Measurements from ENCODE around the gene BDP1.

GRCh38 chr5:71475788-71476384 lies 20.4 kb downstream of the BDP1 start:
- TF ChIP-seq MAX (IDR thresholded peaks at IDR 0.05) (no peak), POLR2A (IDR thresholded peaks at IDR 0.05; ENCODE audit: low read length) (no peak), BHLHE40 (IDR thresholded peaks at IDR 0.05; ENCODE audit: low read depth, low read length) (no peak), HMGXB4 (CRISPR knock-in tag; IDR thresholded peaks at IDR 0.05; ENCODE audit: borderline replicate concordance) (no peak), EP300 (IDR thresholded peaks at IDR 0.05) (no peak), MAFK (IDR thresholded peaks at IDR 0.05; ENCODE audit: partially characterized antibody) (no peak), ZFP36 (IDR thresholded peaks at IDR 0.05; ENCODE audit: borderline replicate concordance, partially characterized antibody) (no peak)
- TF ChIP-seq, protein P1, sequence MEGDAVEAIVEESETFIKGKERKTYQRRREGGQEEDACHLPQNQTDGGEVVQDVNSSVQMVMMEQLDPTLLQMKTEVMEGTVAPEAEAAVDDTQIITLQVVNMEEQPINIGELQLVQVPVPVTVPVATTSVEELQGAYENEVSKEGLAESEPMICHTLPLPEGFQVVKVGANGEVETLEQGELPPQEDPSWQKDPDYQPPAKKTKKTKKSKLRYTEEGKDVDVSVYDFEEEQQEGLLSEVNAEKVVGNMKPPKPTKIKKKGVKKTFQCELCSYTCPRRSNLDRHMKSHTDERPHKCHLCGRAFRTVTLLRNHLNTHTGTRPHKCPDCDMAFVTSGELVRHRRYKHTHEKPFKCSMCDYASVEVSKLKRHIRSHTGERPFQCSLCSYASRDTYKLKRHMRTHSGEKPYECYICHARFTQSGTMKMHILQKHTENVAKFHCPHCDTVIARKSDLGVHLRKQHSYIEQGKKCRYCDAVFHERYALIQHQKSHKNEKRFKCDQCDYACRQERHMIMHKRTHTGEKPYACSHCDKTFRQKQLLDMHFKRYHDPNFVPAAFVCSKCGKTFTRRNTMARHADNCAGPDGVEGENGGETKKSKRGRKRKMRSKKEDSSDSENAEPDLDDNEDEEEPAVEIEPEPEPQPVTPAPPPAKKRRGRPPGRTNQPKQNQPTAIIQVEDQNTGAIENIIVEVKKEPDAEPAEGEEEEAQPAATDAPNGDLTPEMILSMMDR (IDR thresholded peaks at IDR 0.05) = peak; percentile 77

Data from A549 (cell line).